ENCODE data around the gene DOK7.

The DOK7 gene

DNA sequence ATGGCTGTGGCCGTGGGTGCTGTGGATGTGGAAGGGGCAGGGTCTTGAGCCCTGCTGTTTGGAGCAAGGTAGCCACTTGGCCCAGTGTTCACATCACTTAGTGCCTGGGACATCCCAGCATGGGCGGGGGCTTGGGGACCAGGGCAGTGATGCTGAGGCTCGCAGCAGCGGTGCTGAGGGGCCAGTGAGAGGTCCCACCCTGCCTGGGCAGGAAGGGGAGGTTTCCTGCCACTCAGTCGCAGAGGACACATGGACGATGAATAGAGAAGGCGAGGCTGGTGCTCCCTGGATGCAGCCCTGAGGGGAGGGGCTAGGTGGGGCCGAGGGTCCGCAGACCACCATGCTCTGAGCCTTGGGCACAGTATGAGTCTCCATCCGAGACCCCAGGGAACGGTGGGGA lies 25.7 kb downstream of the DOK7 start:
- Mint-ChIP-seq H3K27me3 (peaks cover 26% of the 10 kb centered on the region), H3K36me3 (ENCODE audit: low read depth) (no peaks in the 10 kb centered on the region), H3K4me3 (no peak overlapping the region), H3K9me3 (no peaks in the 10 kb centered on the region), H3K4me1 (ENCODE audit: low read depth) (peaks cover 2% of the 10 kb centered on the region), H3K27ac (no peak overlapping the region)
- DNase-seq = no peak

DNA sequence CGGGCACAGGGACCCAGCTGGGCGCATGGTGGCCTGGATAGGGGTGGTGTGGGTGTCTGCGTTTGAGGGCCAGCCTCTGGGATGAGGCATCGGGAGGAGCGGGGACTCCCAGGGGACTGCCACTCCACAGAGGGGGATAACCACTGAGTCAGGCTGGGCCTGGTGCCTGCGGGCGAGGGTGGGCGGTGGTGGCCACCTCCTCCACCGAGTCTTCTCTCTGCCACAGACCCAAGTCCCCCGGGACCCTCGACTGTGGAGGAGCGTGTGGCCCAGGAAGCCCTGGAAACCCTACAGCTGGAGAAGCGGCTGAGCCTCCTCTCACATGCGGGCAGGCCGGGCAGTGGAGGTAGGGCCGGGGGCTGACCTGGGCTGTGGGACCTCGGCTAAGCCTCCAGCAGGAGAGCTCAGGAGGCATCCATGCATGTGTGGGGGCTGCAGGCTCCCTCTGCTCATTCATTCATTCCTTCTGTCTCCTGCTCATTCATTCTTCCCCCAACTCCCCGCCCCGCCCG lies 26.4 kb downstream of the DOK7 start:
- DNase-seq = no peak
- H3K9me3 Mint-ChIP-seq = no peaks in the 10 kb centered on the region
- H3K4me1 Mint-ChIP-seq (ENCODE audit: low read depth) = peaks cover 2% of the 10 kb centered on the region
- no peak overlapping the region for H3K4me3 Mint-ChIP-seq
- H3K27ac Mint-ChIP-seq = no peak overlapping the region
- H3K36me3 Mint-ChIP-seq (ENCODE audit: low read depth) = no peaks in the 10 kb centered on the region
- peaks cover 27% of the 10 kb centered on the region for H3K27me3 Mint-ChIP-seq

- Mint-ChIP-seq H3K9me3 (no peaks in the 10 kb centered on the region), H3K4me1 (ENCODE audit: low read depth) (no peaks in the 10 kb centered on the region), H3K4me3 (no peak overlapping the region), H3K27ac (no peak overlapping the region), H3K36me3 (ENCODE audit: low read depth) (no peaks in the 10 kb centered on the region), H3K27me3 (peaks cover 32% of the 10 kb centered on the region)
- no peak for DNase-seq
These were observed 28.7 kb downstream of the DOK7 start for GRCh38 chr4:3491681-3492405.

DNA sequence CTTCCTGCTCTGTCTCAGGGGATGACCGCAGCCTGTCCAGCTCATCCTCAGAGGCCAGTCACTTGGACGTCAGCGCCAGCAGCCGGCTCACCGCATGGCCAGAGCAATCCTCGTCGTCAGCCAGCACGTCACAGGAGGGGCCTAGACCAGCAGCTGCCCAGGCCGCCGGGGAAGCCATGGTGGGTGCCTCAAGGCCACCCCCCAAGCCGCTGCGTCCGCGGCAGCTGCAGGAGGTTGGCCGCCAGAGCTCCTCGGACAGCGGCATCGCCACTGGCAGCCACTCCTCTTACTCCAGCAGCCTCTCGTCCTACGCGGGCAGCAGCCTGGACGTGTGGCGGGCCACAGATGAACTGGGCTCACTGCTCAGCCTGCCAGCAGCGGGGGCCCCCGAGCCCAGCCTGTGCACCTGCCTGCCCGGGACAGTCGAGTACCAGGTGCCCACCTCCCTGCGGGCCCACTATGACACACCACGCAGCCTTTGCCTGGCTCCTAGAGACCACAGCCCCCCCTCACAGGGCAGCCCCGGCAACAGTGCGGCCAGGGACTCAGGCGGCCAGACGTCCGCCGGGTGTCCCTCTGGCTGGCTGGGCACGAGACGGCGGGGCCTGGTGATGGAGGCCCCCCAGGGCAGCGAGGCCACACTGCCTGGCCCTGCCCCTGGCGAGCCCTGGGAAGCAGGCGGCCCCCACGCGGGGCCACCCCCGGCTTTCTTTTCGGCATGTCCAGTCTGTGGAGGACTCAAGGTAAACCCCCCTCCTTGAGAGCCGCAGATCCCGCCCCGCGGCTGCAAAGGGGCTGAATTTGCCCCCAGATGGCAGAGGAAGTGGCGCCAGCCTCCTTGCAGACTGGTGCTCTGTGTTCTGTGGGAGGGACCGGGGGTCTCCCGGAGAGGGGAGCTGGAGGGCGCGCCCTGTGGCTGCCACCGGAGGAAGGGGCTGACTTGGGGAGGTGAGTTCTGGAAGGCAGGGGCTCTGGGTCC lies 29.9 kb downstream of the DOK7 start:
- H3K27ac Mint-ChIP-seq = no peak overlapping the region
- no peaks in the 10 kb centered on the region for H3K9me3 Mint-ChIP-seq
- no peak overlapping the region for H3K4me3 Mint-ChIP-seq
- H3K4me1 Mint-ChIP-seq (ENCODE audit: low read depth) = no peaks in the 10 kb centered on the region
- H3K27me3 Mint-ChIP-seq = peaks cover 30% of the 10 kb centered on the region
- H3K36me3 Mint-ChIP-seq (ENCODE audit: low read depth) = no peaks in the 10 kb centered on the region
- DNase-seq = no peak

- Mint-ChIP-seq H3K27me3 (peaks cover 30% of the 10 kb centered on the region), H3K36me3 (ENCODE audit: low read depth) (no peaks in the 10 kb centered on the region), H3K9me3 (no peaks in the 10 kb centered on the region), H3K4me1 (ENCODE audit: low read depth) (no peaks in the 10 kb centered on the region), H3K27ac (no peak overlapping the region), H3K4me3 (no peak overlapping the region)
- DNase-seq = no peak
These were observed 30.8 kb downstream of the DOK7 start for GRCh38 chr4:3493720-3494461.

GRCh38 chr4:3494462-3494871 lies 31.4 kb downstream of the DOK7 start:
- peaks cover 30% of the 10 kb centered on the region for H3K27me3 Mint-ChIP-seq
- no peak overlapping the region for H3K4me3 Mint-ChIP-seq
- no peaks in the 10 kb centered on the region for H3K9me3 Mint-ChIP-seq
- H3K36me3 Mint-ChIP-seq (ENCODE audit: low read depth) = no peaks in the 10 kb centered on the region
- no peak overlapping the region for H3K27ac Mint-ChIP-seq
- no peaks in the 10 kb centered on the region for H3K4me1 Mint-ChIP-seq (ENCODE audit: low read depth)
- DNase-seq = no peak

DNA sequence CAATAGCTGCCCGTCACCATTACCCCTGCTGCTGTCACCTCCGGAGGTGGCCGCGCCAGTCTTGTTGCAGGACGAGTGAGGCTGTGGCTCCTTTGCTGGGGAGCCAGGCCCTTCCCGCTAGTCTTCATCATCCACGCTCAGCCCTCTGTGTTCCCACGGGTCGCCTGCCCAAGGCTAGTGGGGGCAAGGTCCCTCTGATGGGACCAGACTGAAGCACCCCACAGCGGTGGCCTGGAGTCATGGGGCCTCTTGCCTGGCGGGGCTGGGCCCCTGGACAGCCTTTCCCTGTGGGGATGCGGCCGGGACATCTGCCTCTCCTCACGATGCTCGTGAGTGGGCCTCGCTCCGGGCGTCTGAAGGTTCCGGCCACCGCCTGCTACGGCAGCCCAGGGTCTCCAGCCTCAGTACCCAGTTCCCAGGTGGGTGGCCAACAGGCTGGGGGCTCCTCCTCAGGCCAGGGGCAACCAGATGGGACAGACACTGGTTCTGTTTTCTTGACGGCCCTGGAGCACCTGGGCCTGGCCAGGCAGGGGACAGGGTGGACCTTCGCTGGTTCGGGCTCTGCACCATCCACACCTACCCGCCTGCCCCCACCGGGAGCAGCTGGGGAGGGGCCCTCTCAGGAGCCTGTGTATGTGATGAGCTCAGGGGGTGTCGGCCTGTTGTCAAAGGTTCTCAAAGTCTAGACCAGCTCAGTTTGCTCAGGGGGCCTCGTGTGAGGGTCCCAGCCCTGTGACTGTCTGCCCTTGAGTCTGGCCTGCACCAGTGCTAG lies 32.3 kb downstream of the DOK7 start:
- no peak for DNase-seq
- no peak overlapping the region for H3K27ac Mint-ChIP-seq
- H3K4me3 Mint-ChIP-seq = no peak overlapping the region
- no peaks in the 10 kb centered on the region for H3K36me3 Mint-ChIP-seq (ENCODE audit: low read depth)
- H3K27me3 Mint-ChIP-seq = peaks cover 30% of the 10 kb centered on the region
- no peaks in the 10 kb centered on the region for H3K9me3 Mint-ChIP-seq
- no peaks in the 10 kb centered on the region for H3K4me1 Mint-ChIP-seq (ENCODE audit: low read depth)

GRCh38 chr4:3496021-3496420 lies 32.9 kb downstream of the DOK7 start:
- Mint-ChIP-seq H3K27ac (no peak overlapping the region), H3K27me3 (peaks cover 30% of the 10 kb centered on the region), H3K36me3 (ENCODE audit: low read depth) (no peaks in the 10 kb centered on the region), H3K4me3 (no peak overlapping the region), H3K9me3 (no peaks in the 10 kb centered on the region), H3K4me1 (ENCODE audit: low read depth) (no peaks in the 10 kb centered on the region)
- no peak for DNase-seq

DNA sequence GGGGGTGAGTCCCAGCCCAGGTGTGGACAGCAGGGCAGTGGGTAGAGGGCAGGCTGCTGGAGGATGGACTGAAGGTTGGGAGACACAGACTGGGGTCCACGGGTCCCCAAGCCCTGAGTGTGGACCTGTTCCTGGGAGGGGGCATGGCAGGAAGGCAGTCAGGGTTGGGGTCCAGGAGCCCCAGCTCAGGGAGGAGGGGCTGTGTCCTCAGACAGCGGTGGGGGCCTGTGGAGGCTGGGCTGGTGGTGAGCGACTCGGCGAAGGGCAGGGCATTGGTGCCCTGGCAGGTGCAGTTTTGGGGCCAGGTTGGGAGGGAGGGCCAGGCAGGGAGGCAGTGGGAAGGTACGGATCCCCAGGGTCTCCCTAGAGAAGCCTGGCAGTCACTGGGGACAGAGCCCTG lies 34.0 kb downstream of the DOK7 start:
- no peak for DNase-seq
- H3K36me3 Mint-ChIP-seq (ENCODE audit: low read depth) = peaks cover 4% of the 10 kb centered on the region
- H3K4me1 Mint-ChIP-seq (ENCODE audit: low read depth) = no peaks in the 10 kb centered on the region
- H3K27ac Mint-ChIP-seq = no peak overlapping the region
- H3K27me3 Mint-ChIP-seq = peaks cover 21% of the 10 kb centered on the region
- H3K9me3 Mint-ChIP-seq = no peaks in the 10 kb centered on the region
- no peak overlapping the region for H3K4me3 Mint-ChIP-seq

- DNase-seq = no peak
- peaks cover 18% of the 10 kb centered on the region for H3K27me3 Mint-ChIP-seq
- no peak overlapping the region for H3K4me3 Mint-ChIP-seq
- H3K4me1 Mint-ChIP-seq (ENCODE audit: low read depth) = no peaks in the 10 kb centered on the region
- H3K27ac Mint-ChIP-seq = no peak overlapping the region
- H3K9me3 Mint-ChIP-seq = no peaks in the 10 kb centered on the region
- H3K36me3 Mint-ChIP-seq (ENCODE audit: low read depth) = peaks cover 10% of the 10 kb centered on the region
These were observed 34.6 kb downstream of the DOK7 start for GRCh38 chr4:3497523-3498389.

DNA sequence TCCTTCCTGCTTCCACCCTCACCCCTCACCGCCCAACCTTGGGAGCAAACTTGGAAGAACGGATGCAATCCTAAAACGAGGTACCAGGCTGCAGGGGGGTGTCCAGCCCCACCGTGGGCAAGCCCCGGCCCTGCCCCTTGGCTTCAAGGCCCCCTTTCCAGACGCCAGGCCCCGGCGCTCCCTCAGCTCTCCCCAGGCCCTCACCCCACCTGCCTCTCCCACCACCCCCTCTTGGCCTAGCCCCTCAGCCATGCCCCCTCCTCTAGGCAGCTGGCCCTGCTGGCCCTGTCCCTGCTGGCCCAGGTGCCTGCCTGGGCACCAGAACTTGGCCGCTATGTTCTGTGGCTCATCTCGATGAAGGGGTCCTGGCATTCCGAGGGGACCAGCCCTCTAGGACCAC lies 35.3 kb downstream of the DOK7 start:
- Mint-ChIP-seq H3K27ac (no peak overlapping the region), H3K9me3 (no peaks in the 10 kb centered on the region), H3K27me3 (peaks cover 17% of the 10 kb centered on the region), H3K4me1 (ENCODE audit: low read depth) (peaks cover 2% of the 10 kb centered on the region), H3K4me3 (no peak overlapping the region), H3K36me3 (ENCODE audit: low read depth) (peaks cover 16% of the 10 kb centered on the region)
- DNase-seq = no peak

DNA sequence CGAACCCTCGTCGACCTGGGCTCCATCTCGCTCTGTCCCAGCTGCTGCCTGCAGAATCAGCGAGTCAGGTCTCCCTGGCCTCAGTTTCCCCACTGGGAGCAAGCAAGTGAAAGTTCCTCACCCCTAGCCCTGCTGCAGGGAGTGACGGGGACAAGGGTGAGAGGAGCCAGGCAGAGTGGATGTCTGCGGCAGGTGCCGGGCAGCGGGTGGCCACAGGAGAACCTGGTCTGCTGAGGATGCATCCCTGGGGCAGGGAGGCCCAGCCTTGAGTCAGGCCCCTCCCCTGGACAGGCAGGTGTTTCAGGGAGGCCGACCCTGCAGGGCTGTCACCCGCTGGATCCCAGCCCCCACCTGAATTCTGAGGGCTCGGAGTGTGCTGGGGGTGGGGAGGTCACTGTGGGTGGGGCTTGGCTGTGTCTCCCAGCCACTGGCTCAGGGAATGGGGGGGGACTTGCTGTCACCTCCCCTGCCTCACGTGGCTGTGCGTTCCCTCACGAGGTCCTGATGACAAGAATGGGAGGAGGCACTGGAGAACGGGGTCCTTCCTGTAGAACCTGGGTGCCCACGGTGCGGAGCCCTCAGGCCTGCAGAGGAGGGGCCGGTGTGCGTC lies 35.9 kb downstream of the DOK7 start:
- no peak overlapping the region for H3K27ac Mint-ChIP-seq
- H3K4me1 Mint-ChIP-seq (ENCODE audit: low read depth) = peaks cover 5% of the 10 kb centered on the region
- H3K9me3 Mint-ChIP-seq = no peaks in the 10 kb centered on the region
- peaks cover 13% of the 10 kb centered on the region for H3K27me3 Mint-ChIP-seq
- H3K4me3 Mint-ChIP-seq = no peak overlapping the region
- H3K36me3 Mint-ChIP-seq (ENCODE audit: low read depth) = peaks cover 21% of the 10 kb centered on the region
- no peak for DNase-seq

- Mint-ChIP-seq H3K36me3 (ENCODE audit: low read depth) (peaks cover 26% of the 10 kb centered on the region), H3K27ac (no peak overlapping the region)
These were observed 36.6 kb downstream of the DOK7 start for GRCh38 chr4:3499710-3500109.

More at GRCh38 chr4:3499710-3500109, 36.6 kb downstream of the DOK7 start:
- H3K4me1 Mint-ChIP-seq (ENCODE audit: low read depth) = peaks cover 5% of the 10 kb centered on the region
- H3K4me3 Mint-ChIP-seq = no peak overlapping the region
- no peak for DNase-seq
- no peaks in the 10 kb centered on the region for H3K9me3 Mint-ChIP-seq
- H3K27me3 Mint-ChIP-seq = peaks cover 8% of the 10 kb centered on the region
